Spleen (tissue), 7 donors: ENCODE measurements around the gene SORCS1.

Experiments
- CTCF ChIP-seq, 11 experiments: fragments of 200-600 bp in 7 of 11; fragments of 450-650 bp in 4 of 11; sonication (generic) in 4 of 11; IDR thresholded peaks in 8 of 11; conservative IDR thresholded peaks in 3 of 11; 1 replicate in 7 of 11; 2 replicates in 4 of 11; pipeline versions ENCODE4 v1.4.0 to v1.8.0; 2016 to 2021; ENCODE audit warnings: antibody characterized with exemption in 11 of 11, inconsistent platforms in 4 of 11, mild to moderate bottlenecking in 1 of 11
- POLR2A ChIP-seq, 3 donors: fragments of 450-650 bp; IDR thresholded peaks; one replicate each; pipeline ENCODE4 v1.5.1; 2017; ENCODE audit warnings: antibody characterized with exemption in 3 of 3, mild to moderate bottlenecking in 1 of 3
- POLR2AphosphoS5 ChIP-seq, 3 donors: sonication (generic); formaldehyde crosslinking; IDR thresholded peaks; one replicate each; pipeline ENCODE4 v1.5.1; 2017; ENCODE audit warnings: antibody characterized with exemption in 3 of 3
- donor health status: DM: no; HTN: no; CAD: no; lungs with moderate emphysema.
- donor health status: DM: no; HTN: no; CAD: no.
- donor health status: DM: no; HTN: no; CAD: no.

GRCh38 chr10:106615081-106615480, 549.4 kb downstream of the SORCS1 start:
- no peak for TF ChIP-seq POLR2A (IDR thresholded peaks at IDR 0.05)
- no peak for TF ChIP-seq CTCF (IDR thresholded peaks at IDR 0.05 in 8 of 11, conservative IDR thresholded peaks at IDR 0.05 in 3 of 11)
- TF ChIP-seq POLR2AphosphoS5 (IDR thresholded peaks at IDR 0.05): no peak
